MM.1S (cell line): ENCODE results near the gene NT5DC2.

ENCODE experiments used
- DNase-seq: peaks from one replicate; pipeline ENCODE4 v3.0.0-alpha.2; 2015
- H2AFZ ChIP-seq: fragments of 300-600 bp; sonication (generic); 2 replicates; pipeline ENCODE4 v1.6.0; 2016; ENCODE audit warnings: antibody characterized with exemption, low read length
- H3F3A ChIP-seq: fragments of 300-600 bp; sonication (generic); 2 replicates; pipeline ENCODE4 v1.6.1; 2016; ENCODE audit warnings: mild to moderate bottlenecking, antibody characterized with exemption, low read length, moderate library complexity, mixed read lengths; ENCODE audit not compliant: insufficient read depth
- H3K27ac ChIP-seq: fragments of 300-600 bp; sonication (generic); 2 replicates; pipeline ENCODE4 v1.5.1; 2016; ENCODE audit warnings: mild to moderate bottlenecking, low read length
- H3K27me3 ChIP-seq: fragments of 300-600 bp; sonication (generic); replicated peaks from 2 replicates; pipeline ENCODE4 v1.6.0; 2016; ENCODE audit warnings: low read length; ENCODE audit not compliant: insufficient read depth
- H3K36me3 ChIP-seq: fragments of 300-600 bp; sonication (generic); replicated peaks from 2 replicates; pipeline ENCODE4 v1.6.1; 2016; ENCODE audit warnings: mild to moderate bottlenecking, low read length, mixed read lengths; ENCODE audit not compliant: insufficient read depth
- H3K4me1 ChIP-seq: fragments of 300-600 bp; sonication (generic); 2 replicates; pipeline ENCODE4 v1.6.1; 2016; ENCODE audit warnings: low read length, mixed read lengths
- H3K4me2 ChIP-seq: fragments of 300-600 bp; sonication (generic); 2 replicates; pipeline ENCODE4 v1.6.0; 2016; ENCODE audit warnings: low read depth, low read length
- H3K4me3 ChIP-seq: fragments of 300-600 bp; sonication (generic); 2 replicates; pipeline ENCODE4 v1.5.1; 2016; ENCODE audit warnings: low read length, mixed read lengths
- H3K79me2 ChIP-seq: fragments of 300-600 bp; sonication (generic); 2 replicates; pipeline ENCODE4 v1.6.1; 2016; ENCODE audit warnings: mixed run types, low read length, mixed read lengths
- H3K9ac ChIP-seq: fragments of 300-600 bp; sonication (generic); 2 replicates; pipeline ENCODE4 v1.6.1; 2016; ENCODE audit warnings: low read length, mixed read lengths
- H3K9me2 ChIP-seq: fragments of 300-600 bp; sonication (generic); replicated peaks from 2 replicates; pipeline ENCODE4 v1.6.1; 2016; ENCODE audit warnings: mild to moderate bottlenecking, low read length, mixed read lengths; ENCODE audit not compliant: insufficient read depth
- H3K9me3 ChIP-seq: fragments of 300-600 bp; sonication (generic); replicated peaks from 2 replicates; pipeline ENCODE4 v1.6.1; 2016; ENCODE audit warnings: mild to moderate bottlenecking, low read length, mixed read lengths; ENCODE audit not compliant: insufficient read depth
- H4K20me1 ChIP-seq: fragments of 300-600 bp; sonication (generic); 2 replicates; pipeline ENCODE4 v1.6.1; 2016; ENCODE audit warnings: mild to moderate bottlenecking, low read length, moderate library complexity, mixed read lengths; ENCODE audit not compliant: insufficient read depth
- EZH2 ChIP-seq: fragments of 300-600 bp; sonication (generic); optimal IDR thresholded peaks from 2 replicates; pipeline ENCODE3; 2017; ENCODE audit warnings: low read depth, mild to moderate bottlenecking, antibody characterized with exemption, low read length, mixed read lengths
- EZH2phosphoT487 ChIP-seq: fragments of 300-600 bp; sonication (generic); IDR thresholded peaks from 2 replicates; pipeline ENCODE4 v1.6.1; 2018; ENCODE audit warnings: antibody characterized with exemption, low read length
- TF ChIP-seq, protein P1 (sequence below): fragments of 300-600 bp; sonication (generic); IDR thresholded peaks from 2 replicates; pipeline ENCODE4 v1.5.1; 2016; ENCODE audit warnings: antibody characterized with exemption, low read length, mixed read lengths

NT5DC2 gene

GRCh38 chr3:52483081-52483480 is 50.6 kb downstream of the NT5DC2 start:
- DNase-seq: no peak
- Histone ChIP-seq H3K27ac (no peak overlapping the region), H3K9ac (no peak overlapping the region), H2AFZ (no peak overlapping the region), H3F3A (no peaks in the 10 kb centered on the region), H3K9me2 (no peaks in the 10 kb centered on the region), H3K27me3 (no peaks in the 10 kb centered on the region), H3K4me1 (no peaks in the 10 kb centered on the region), H3K9me3 (no peaks in the 10 kb centered on the region), H3K79me2 (no peaks in the 10 kb centered on the region), H3K36me3 (no peaks in the 10 kb centered on the region), H3K4me3 (no peak overlapping the region), H4K20me1 (no peaks in the 10 kb centered on the region), H3K4me2 (no peak overlapping the region)
- TF ChIP-seq EZH2 (no peak), EZH2phosphoT487 (no peak)
- TF ChIP-seq, protein P1, sequence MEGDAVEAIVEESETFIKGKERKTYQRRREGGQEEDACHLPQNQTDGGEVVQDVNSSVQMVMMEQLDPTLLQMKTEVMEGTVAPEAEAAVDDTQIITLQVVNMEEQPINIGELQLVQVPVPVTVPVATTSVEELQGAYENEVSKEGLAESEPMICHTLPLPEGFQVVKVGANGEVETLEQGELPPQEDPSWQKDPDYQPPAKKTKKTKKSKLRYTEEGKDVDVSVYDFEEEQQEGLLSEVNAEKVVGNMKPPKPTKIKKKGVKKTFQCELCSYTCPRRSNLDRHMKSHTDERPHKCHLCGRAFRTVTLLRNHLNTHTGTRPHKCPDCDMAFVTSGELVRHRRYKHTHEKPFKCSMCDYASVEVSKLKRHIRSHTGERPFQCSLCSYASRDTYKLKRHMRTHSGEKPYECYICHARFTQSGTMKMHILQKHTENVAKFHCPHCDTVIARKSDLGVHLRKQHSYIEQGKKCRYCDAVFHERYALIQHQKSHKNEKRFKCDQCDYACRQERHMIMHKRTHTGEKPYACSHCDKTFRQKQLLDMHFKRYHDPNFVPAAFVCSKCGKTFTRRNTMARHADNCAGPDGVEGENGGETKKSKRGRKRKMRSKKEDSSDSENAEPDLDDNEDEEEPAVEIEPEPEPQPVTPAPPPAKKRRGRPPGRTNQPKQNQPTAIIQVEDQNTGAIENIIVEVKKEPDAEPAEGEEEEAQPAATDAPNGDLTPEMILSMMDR: no peak

DNA sequence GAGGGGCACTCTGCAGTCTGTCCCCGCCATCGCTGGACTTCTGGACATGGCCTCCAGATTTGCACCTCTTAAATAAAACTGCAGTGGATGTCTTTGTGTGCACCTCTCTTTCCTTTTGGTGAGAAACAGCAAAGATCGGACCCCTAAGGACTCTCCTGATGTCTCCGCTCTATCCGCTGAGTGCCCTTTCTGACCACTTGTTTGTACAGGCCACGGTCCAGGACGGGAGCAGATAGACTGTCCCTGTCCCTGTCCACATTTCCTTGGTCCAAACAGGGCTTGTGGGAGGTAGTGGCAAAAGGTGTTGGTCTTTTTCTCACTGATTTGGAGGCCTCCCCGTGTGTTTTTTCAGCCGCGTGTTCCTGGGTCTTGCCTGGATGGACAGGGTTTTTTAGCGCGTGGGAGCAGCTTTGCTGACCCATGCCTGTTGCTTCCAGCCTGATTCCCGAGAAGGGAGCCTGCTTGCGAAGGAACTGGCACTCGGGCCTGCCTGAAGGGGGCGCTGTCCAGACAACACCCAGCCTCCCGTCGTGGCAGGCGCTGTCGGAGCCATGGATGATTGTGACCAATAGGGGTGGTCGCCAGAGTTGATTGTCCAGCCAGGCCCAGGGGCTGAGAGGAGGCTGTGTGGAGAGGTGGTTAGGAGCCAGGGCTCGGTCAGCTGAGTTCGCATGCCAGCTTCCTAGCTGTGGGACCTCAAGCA is 51.7 kb downstream of the NT5DC2 start:
- no peaks in the 10 kb centered on the region for H3K9me3 ChIP-seq
- H4K20me1 ChIP-seq: no peaks in the 10 kb centered on the region
- no peak overlapping the region for H3K4me3 ChIP-seq
- H3K36me3 ChIP-seq: no peaks in the 10 kb centered on the region
- H3F3A ChIP-seq: no peaks in the 10 kb centered on the region
- no peak overlapping the region for H2AFZ ChIP-seq
- TF ChIP-seq, protein P1: peak; percentile 32
- TF ChIP-seq EZH2: no peak
- no peak for TF ChIP-seq EZH2phosphoT487
- DNase-seq: no peak
- no peaks in the 10 kb centered on the region for H3K27me3 ChIP-seq
- H3K4me1 ChIP-seq: no peaks in the 10 kb centered on the region
- no peaks in the 10 kb centered on the region for H3K9me2 ChIP-seq
- H3K4me2 ChIP-seq: no peak overlapping the region
- no peak overlapping the region for H3K9ac ChIP-seq
- H3K27ac ChIP-seq: no peak overlapping the region
- no peaks in the 10 kb centered on the region for H3K79me2 ChIP-seq

DNA sequence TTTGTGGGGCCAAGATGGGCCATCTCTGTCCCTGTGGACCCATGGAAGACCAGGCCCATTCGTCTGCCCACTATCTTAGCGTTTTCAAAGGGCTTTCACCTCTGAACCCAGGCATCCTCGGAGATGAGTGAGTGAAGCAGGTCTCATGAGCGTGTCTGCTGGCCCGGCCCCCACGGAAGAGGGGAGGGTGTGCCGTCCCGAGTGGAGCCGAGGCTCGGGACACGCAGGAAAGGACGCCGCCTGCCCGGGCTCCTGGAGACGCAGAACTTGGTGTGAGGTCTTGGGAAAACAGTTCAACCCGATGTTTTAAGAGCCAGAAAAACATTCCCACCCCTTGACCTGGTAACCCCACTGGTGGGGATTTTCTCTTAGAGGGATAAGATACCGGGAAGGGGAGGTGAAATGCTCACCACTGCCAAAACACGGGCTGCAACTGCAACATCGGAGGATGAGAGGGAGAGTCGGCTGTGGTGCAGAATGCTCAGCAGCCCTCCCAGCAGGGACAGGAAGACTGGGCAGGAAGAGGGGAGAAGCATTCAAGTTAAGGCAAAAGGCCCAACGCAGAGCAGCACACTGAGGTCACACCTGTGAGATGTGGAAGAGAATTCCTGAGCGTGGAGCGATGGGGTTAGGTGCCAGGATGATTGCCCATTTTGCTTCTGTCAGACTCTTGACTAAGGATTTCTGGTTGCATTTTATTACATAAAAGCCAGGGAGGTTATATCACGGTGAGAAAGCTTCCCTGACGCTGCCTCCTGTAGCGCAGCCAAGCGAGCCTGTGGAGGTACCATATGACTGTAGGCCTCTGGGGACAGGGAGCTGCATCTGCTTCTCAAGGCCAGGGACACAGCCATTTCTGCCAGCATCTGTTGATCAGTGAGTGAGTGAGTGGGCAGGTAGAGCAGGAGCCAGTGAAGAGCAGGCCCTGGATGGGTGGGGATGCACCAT is 52.6 kb downstream of the NT5DC2 start:
- Histone ChIP-seq H3K4me2 (no peak overlapping the region), H3F3A (no peaks in the 10 kb centered on the region), H2AFZ (no peak overlapping the region), H3K36me3 (no peaks in the 10 kb centered on the region), H3K9me3 (no peaks in the 10 kb centered on the region), H3K4me1 (no peaks in the 10 kb centered on the region), H3K27me3 (no peaks in the 10 kb centered on the region), H3K27ac (no peak overlapping the region), H3K4me3 (no peak overlapping the region), H4K20me1 (no peaks in the 10 kb centered on the region), H3K79me2 (no peaks in the 10 kb centered on the region), H3K9ac (no peak overlapping the region), H3K9me2 (no peaks in the 10 kb centered on the region)
- no peak for DNase-seq
- TF ChIP-seq EZH2 (no peak), EZH2phosphoT487 (no peak)
- TF ChIP-seq, protein P1: no peak
